ENCODE measurements around the gene PFN1.

Gene PFN1

GRCh38 chr17:4945944-4946280 lies 2.4 kb downstream of the PFN1 start:
- DNase-seq (ENCODE audit: low spot score) (no peak), FAIRE-seq (no peak)

- FAIRE-seq, result no peak
These were observed 3.0 kb downstream of the PFN1 start for GRCh38 chr17:4945176-4945943.

GRCh38 chr17:4944554-4945175 lies 3.7 kb downstream of the PFN1 start:
- FAIRE-seq, result no peak
- no peak for DNase-seq (ENCODE audit: low spot score)

More at GRCh38 chr17:4945176-4945943, 3.0 kb downstream of the PFN1 start:
- peak; percentile 78 for DNase-seq (ENCODE audit: low spot score)

GRCh38 chr17:4944163-4944553 lies 4.2 kb downstream of the PFN1 start:
- no peak for DNase-seq (ENCODE audit: low spot score)
- FAIRE-seq, result no peak

- DNase-seq (ENCODE audit: low spot score) (no peak), FAIRE-seq (no peak)
These were observed 5.4 kb downstream of the PFN1 start for GRCh38 chr17:4942760-4943508.

GRCh38 chr17:4941319-4941610 lies 7.1 kb downstream of the PFN1 start:
- DNase-seq (ENCODE audit: low spot score), result no peak
- no peak for FAIRE-seq

GRCh38 chr17:4940555-4941318 lies 7.6 kb downstream of the PFN1 start:
- FAIRE-seq (no peak), DNase-seq (ENCODE audit: low spot score) (peak; percentile 76)

- FAIRE-seq, result peak; percentile 5
These were observed 8.4 kb downstream of the PFN1 start, which contains the start of the genes RNF167 and SLC25A11 for GRCh38 chr17:4939796-4940554. RNF167 (plus strand) TSS chr17:4940268; CDS start chr17:4940910, 642 bp downstream. SLC25A11 (minus strand) TSS chr17:4940046; CDS start chr17:4939910, 136 bp downstream.

GRCh38 chr17:4939546-4939795 lies 8.9 kb downstream of the PFN1 start:
- no peak for FAIRE-seq

More at GRCh38 chr17:4939796-4940554, 8.4 kb downstream of the PFN1 start, which contains the start of the genes RNF167 and SLC25A11:
- DNase-seq (ENCODE audit: low spot score), result peak; percentile 92

GRCh38 chr17:4938688-4939545 lies 9.4 kb downstream of the PFN1 start:
- DNase-seq (ENCODE audit: low spot score) (no peak), FAIRE-seq (no peak)

More at GRCh38 chr17:4939546-4939795, 8.9 kb downstream of the PFN1 start:
- no peak for DNase-seq (ENCODE audit: low spot score)

GRCh38 chr17:4938069-4938491 lies 10.2 kb downstream of the PFN1 start:
- no peak for FAIRE-seq
- DNase-seq (ENCODE audit: low spot score), result no peak

GRCh38 chr17:4937553-4937952 lies 10.8 kb downstream of the PFN1 start:
- no peak for FAIRE-seq

GRCh38 chr17:4936436-4936835 lies 11.9 kb downstream of the PFN1 start:
- FAIRE-seq (no peak), DNase-seq (ENCODE audit: low spot score) (no peak)

More at GRCh38 chr17:4937553-4937952, 10.8 kb downstream of the PFN1 start:
- no peak for DNase-seq (ENCODE audit: low spot score)

GRCh38 chr17:4935650-4936049 lies 12.7 kb downstream of the PFN1 start:
- DNase-seq (ENCODE audit: low spot score) (no peak), FAIRE-seq (no peak)

- DNase-seq (ENCODE audit: low spot score) (peak; percentile 42), FAIRE-seq (no peak)
These were observed 14.0 kb downstream of the PFN1 start for GRCh38 chr17:4934173-4934979.

GRCh38 chr17:4933646-4934045 lies 14.7 kb downstream of the PFN1 start:
- FAIRE-seq (no peak), DNase-seq (ENCODE audit: low spot score) (no peak)

- DNase-seq (ENCODE audit: low spot score) (no peak), FAIRE-seq (no peak)
These were observed 15.6 kb downstream of the PFN1 start for GRCh38 chr17:4932756-4933155.

- DNase-seq (ENCODE audit: low spot score) (no peak), FAIRE-seq (no peak)
These were observed 16.4 kb downstream of the PFN1 start, which contains the start of gene GP1BA for GRCh38 chr17:4931963-4932362. GP1BA (plus strand) TSS chr17:4932277; CDS start chr17:4932605, 328 bp downstream.

GRCh38 chr17:4928881-4929280 lies 19.4 kb downstream of the PFN1 start:
- FAIRE-seq, result no peak
- no peak for DNase-seq (ENCODE audit: low spot score)
